GM13977 (cell line): ENCODE data around the gene PLCD1.

ENCODE experiments used
- DNase-seq: peaks from one replicate; pipeline ENCODE4 v3.0.0; 2012; ENCODE audit warnings: low spot score
- CTCF ChIP-seq: IDR thresholded peaks from 2 replicates; pipeline ENCODE4 v1.5.1; 2012; ENCODE audit warnings: mild to moderate bottlenecking, control low read depth; ENCODE audit not compliant: insufficient read depth; ENCODE audit errors: extremely low read depth, missing control alignments
- in situ Hi-C: fragments of 300-500 bp; cut with MboI; formaldehyde crosslinking; loops from one replicate; pipeline ENCODE4 v1.12.0; 2022; ENCODE audit warnings: low sequenced_read_pairs, low pct_unique_long_range_greater_than_20kb, mixed read lengths, inconsistent platforms; ENCODE audit not compliant: unreplicated experiment

Gene PLCD1

GRCh38 chr3:37967260-37967881 lies 62.1 kb downstream of the PLCD1 start:
- peak; percentile 87 for TF ChIP-seq CTCF
- in situ Hi-C loops, result loop anchor here (10.0 kb wide), 1 partner anchor 113 kb away; no protein-coding TSS in a partner anchor
- peak; percentile 70 for DNase-seq

GRCh38 chr3:37964716-37965115 lies 64.7 kb downstream of the PLCD1 start:
- no peak for TF ChIP-seq CTCF
- no peak for DNase-seq
- in situ Hi-C loops, result loop anchor here (10.0 kb wide), 1 partner anchor 110 kb away; no protein-coding TSS in a partner anchor

GRCh38 chr3:37964146-37964545 lies 65.3 kb downstream of the PLCD1 start:
- in situ Hi-C loops, result loop anchor here (10.0 kb wide), 1 partner anchor 109 kb away; no protein-coding TSS in a partner anchor
- DNase-seq, result no peak
- TF ChIP-seq CTCF, result no peak

GRCh38 chr3:37963635-37964034 lies 65.8 kb downstream of the PLCD1 start:
- no peak for DNase-seq
- in situ Hi-C loops, result loop anchor here (10.0 kb wide), 1 partner anchor 109 kb away; no protein-coding TSS in a partner anchor
- TF ChIP-seq CTCF, result no peak

- in situ Hi-C loops, result loop anchor here (10.0 kb wide), 1 partner anchor 108 kb away; no protein-coding TSS in a partner anchor
- TF ChIP-seq CTCF, result no peak
Observed at GRCh38 chr3:37963016-37963415, 66.4 kb downstream of the PLCD1 start.

GRCh38 chr3:37961622-37962431 lies 67.6 kb downstream of the PLCD1 start:
- in situ Hi-C loops, result loop anchor here (10.0 kb wide), 1 partner anchor 107 kb away; no protein-coding TSS in a partner anchor
- TF ChIP-seq CTCF, result no peak

More at GRCh38 chr3:37963016-37963415, 66.4 kb downstream of the PLCD1 start:
- DNase-seq, result no peak

More at GRCh38 chr3:37961622-37962431, 67.6 kb downstream of the PLCD1 start:
- DNase-seq, result no peak
